H9 (cell line): ENCODE data around the gene MYLK4. TPM values are rescaled to one million over a fixed set of nuclear protein-coding genes. Genes with fewer than 3 reads are reported as not detected.

Experiments used
- DNase-seq: peaks from one replicate; pipeline ENCODE4 v3.0.0-alpha.2; 2017
- H2AFZ ChIP-seq: one replicate; pipeline ENCODE4 v1.6.1; 2013; ENCODE audit warnings: mild to moderate bottlenecking, low read length, control low read depth, moderate library complexity
- H2AK5ac ChIP-seq: 2 replicates; pipeline ENCODE4 v1.6.1; 2013; ENCODE audit warnings: low read length, control low read depth, mixed read lengths; ENCODE audit not compliant: insufficient read length
- H2BK120ac ChIP-seq: one replicate; pipeline ENCODE4 v1.6.1; 2013; ENCODE audit warnings: low read depth, mild to moderate bottlenecking, low read length, control low read depth, inconsistent platforms; ENCODE audit not compliant: poor library complexity, severe bottlenecking
- H2BK12ac ChIP-seq: 2 replicates; pipeline ENCODE4 v1.6.1; 2013; ENCODE audit warnings: low read length, control low read depth, mixed read lengths, low read depth; ENCODE audit not compliant: insufficient read length
- H2BK15ac ChIP-seq: 2 replicates; pipeline ENCODE4 v1.6.1; 2013; ENCODE audit warnings: low read depth, low read length, control low read depth
- H2BK20ac ChIP-seq: one replicate; pipeline ENCODE4 v1.6.1; 2013; ENCODE audit warnings: low read depth, mild to moderate bottlenecking, low read length, control low read depth, inconsistent platforms; ENCODE audit not compliant: poor library complexity, severe bottlenecking
- H2BK5ac ChIP-seq: 2 replicates; pipeline ENCODE4 v1.6.1; 2013; ENCODE audit warnings: low read length, control low read depth, mixed read lengths; ENCODE audit not compliant: insufficient read length
- H3K14ac ChIP-seq: 2 replicates; pipeline ENCODE4 v1.6.1; 2013; ENCODE audit warnings: low read length, control low read depth; ENCODE audit not compliant: insufficient read depth
- H3K18ac ChIP-seq: 2 replicates; pipeline ENCODE4 v1.6.1; 2013; ENCODE audit warnings: low read depth, mild to moderate bottlenecking, mixed read lengths, low read length, control low read depth; ENCODE audit not compliant: insufficient read length
- H3K23ac ChIP-seq: 2 replicates; pipeline ENCODE4 v1.6.1; 2013; ENCODE audit warnings: low read length, control low read depth, mixed read lengths, low read depth; ENCODE audit not compliant: insufficient read length
- H3K23me2 ChIP-seq: 2 replicates; pipeline ENCODE4 v1.6.1; 2013; ENCODE audit warnings: low read depth, mild to moderate bottlenecking, mixed read lengths, low read length, control low read depth; ENCODE audit not compliant: insufficient read length, poor library complexity, severe bottlenecking
- H3K27ac ChIP-seq: 2 replicates; pipeline ENCODE4 v1.5.1; 2013; ENCODE audit warnings: low read length, control low read depth, mixed read lengths, low read depth; ENCODE audit not compliant: insufficient read length
- H3K27me3 ChIP-seq: 2 replicates; pipeline ENCODE4 v1.6.1; 2013; ENCODE audit warnings: low read length, control low read depth, inconsistent platforms; ENCODE audit not compliant: insufficient read depth
- H3K4ac ChIP-seq: 2 replicates; pipeline ENCODE4 v1.6.1; 2013; ENCODE audit warnings: low read depth, mild to moderate bottlenecking, control low read depth, inconsistent platforms, low read length, moderate library complexity
- H3K4me1 ChIP-seq: 2 replicates; pipeline ENCODE4 v1.6.1; 2013; ENCODE audit warnings: low read length, control low read depth, inconsistent platforms; ENCODE audit not compliant: insufficient read depth
- H3K4me2 ChIP-seq: 2 replicates; pipeline ENCODE4 v1.6.1; 2013; ENCODE audit warnings: low read length, control low read depth, mixed read lengths; ENCODE audit not compliant: insufficient read length, insufficient read depth
- H3K56ac ChIP-seq: 2 replicates; pipeline ENCODE4 v1.6.1; 2013; ENCODE audit warnings: low read depth, mild to moderate bottlenecking, mixed read lengths, low read length, control low read depth; ENCODE audit not compliant: insufficient read length
- H3K79me1 ChIP-seq: 2 replicates; pipeline ENCODE4 v1.6.1; 2013; ENCODE audit warnings: low read depth, mild to moderate bottlenecking, moderate library complexity, low read length, control low read depth, inconsistent platforms; ENCODE audit not compliant: insufficient read depth, poor library complexity, severe bottlenecking
- H3K79me2 ChIP-seq: 2 replicates; pipeline ENCODE4 v1.6.1; 2013; ENCODE audit warnings: low read length, control low read depth, inconsistent platforms; ENCODE audit not compliant: insufficient read depth
- H3K9ac ChIP-seq: 2 replicates; pipeline ENCODE4 v1.6.1; 2013; ENCODE audit warnings: low read length, control low read depth, mixed read lengths; ENCODE audit not compliant: insufficient read length; ENCODE audit errors: extremely low read depth
- H3K9me3 ChIP-seq: one replicate; pipeline ENCODE4 v1.6.1; 2013; ENCODE audit warnings: low read depth, low read length, inconsistent platforms; ENCODE audit not compliant: control insufficient read depth
- H3T11ph ChIP-seq: one replicate; pipeline ENCODE4 v1.6.1; 2013; ENCODE audit warnings: mild to moderate bottlenecking, low read length, control low read depth, inconsistent platforms
- H4K20me1 ChIP-seq: one replicate; pipeline ENCODE4 v1.6.1; 2013; ENCODE audit not compliant: control insufficient read depth, insufficient read length, insufficient read depth
- H4K5ac ChIP-seq: 2 replicates; pipeline ENCODE4 v1.6.1; 2013; ENCODE audit warnings: low read depth, mild to moderate bottlenecking, mixed read lengths, low read length, control low read depth; ENCODE audit not compliant: insufficient read length
- H4K8ac ChIP-seq: replicated peaks from 2 replicates; pipeline ENCODE4 v1.6.1; 2013; ENCODE audit warnings: low read length, control low read depth, mixed read lengths, low read depth; ENCODE audit not compliant: insufficient read length
- H4K91ac ChIP-seq: 2 replicates; pipeline ENCODE4 v1.6.1; 2013; ENCODE audit warnings: low read depth, mild to moderate bottlenecking, moderate library complexity, mixed read lengths, low read length, control low read depth; ENCODE audit not compliant: insufficient read length
- H3K27ac Mint-ChIP-seq, 3 experiments: 2 replicates in 2 of 3; 3 replicates in 1 of 3; pipeline ENCODE4 v1.8.0; 2020 to 2021; ENCODE audit warnings: mixed read lengths in 3 of 3, mild to moderate bottlenecking in 1 of 3, moderate library complexity in 1 of 3
- H3K27me3 Mint-ChIP-seq: 2 replicates; pipeline ENCODE4 v1.8.0; 2021; ENCODE audit warnings: low read depth, mild to moderate bottlenecking, moderate library complexity, mixed read lengths
- H3K36me3 Mint-ChIP-seq, 3 experiments: 2 replicates in 2 of 3; 3 replicates in 1 of 3; pipeline ENCODE4 v1.8.0; 2020 to 2021; ENCODE audit warnings: low read depth in 3 of 3, mixed read lengths in 3 of 3; ENCODE audit not compliant: insufficient read depth in 1 of 3
- H3K4me1 Mint-ChIP-seq, 2 experiments: 2 replicates each; pipeline ENCODE4 v1.8.0; 2020; ENCODE audit warnings: mixed read lengths in 2 of 2
- H3K4me3 Mint-ChIP-seq, 2 experiments: 2 replicates in 1 of 2; 3 replicates in 1 of 2; pipeline ENCODE4 v1.8.0; 2020 to 2021; ENCODE audit warnings: mild to moderate bottlenecking in 2 of 2, mixed read lengths in 2 of 2, moderate library complexity in 1 of 2
- H3K9me3 Mint-ChIP-seq, 2 experiments: 2 replicates in 1 of 2; 3 replicates in 1 of 2; pipeline ENCODE4 v1.8.0; 2020; ENCODE audit warnings: mild to moderate bottlenecking in 2 of 2, mixed read lengths in 2 of 2, moderate library complexity in 1 of 2
- WGBS: extraction: QIAGEN DNeasy Blood & Tissue Kit; methylation state at CpG from one replicate; pipeline ENCODE4 v1.1.7; 2013; ENCODE audit warnings: missing lambda C conversion rate, low lambda C conversion rate, mixed read lengths; ENCODE audit not compliant: insufficient read length; ENCODE audit errors: extremely low coverage; 5-methylcytosine and 5-hydroxymethylcytosine counted together
- total RNA-seq: library from RNA; stranded (reverse); gene quantifications from 2 replicates; pipeline ENCODE4 v1.2.1, GENCODE V29; 2021
- TF ChIP-seq, protein P1 (sequence below): fragments of 200-600 bp; sonication (generic); conservative IDR thresholded peaks from 3 replicates; pipeline ENCODE4 v1.8.0; 2021; ENCODE audit warnings: antibody characterized with exemption, mild to moderate bottlenecking

Gene MYLK4
- total RNA-seq, 1 experiment from 2014 or later, result 0.28 TPM

DNA sequence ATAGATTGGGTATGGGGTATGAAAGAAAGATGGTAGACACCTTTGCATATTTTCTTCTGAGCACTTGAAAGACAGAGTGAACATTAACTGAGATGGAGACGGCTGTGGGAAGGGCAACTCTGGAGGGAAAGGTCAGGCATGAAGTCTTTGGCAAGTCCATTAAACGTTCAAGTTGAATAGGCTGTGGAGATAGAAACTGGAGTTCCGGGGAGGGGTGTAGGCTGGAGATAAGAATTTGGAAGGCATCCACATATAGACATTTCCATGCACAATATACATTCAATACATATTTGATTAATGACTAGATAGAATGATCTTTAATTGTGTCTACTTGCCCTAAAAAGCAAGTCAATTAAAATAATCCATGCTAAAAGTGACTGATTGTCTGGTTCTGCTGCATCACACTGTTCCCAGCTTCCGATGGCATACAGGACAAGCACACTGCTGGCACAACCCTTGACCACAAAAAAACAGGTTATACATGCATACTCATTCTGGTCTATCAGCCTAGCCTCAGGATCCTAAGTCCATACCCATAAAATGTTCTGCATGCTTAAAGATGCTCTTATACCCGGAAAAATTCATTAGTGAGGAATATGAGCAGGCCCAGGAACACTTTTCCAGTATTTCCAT is 1.9 kb upstream of the MYLK4 start:
- no peak overlapping the region for H3K27ac Mint-ChIP-seq
- no peak overlapping the region for H3K23ac ChIP-seq
- H3T11ph ChIP-seq, result no peak overlapping the region
- no peak overlapping the region for H4K8ac ChIP-seq
- no peaks in the 10 kb centered on the region for H3K36me3 Mint-ChIP-seq
- no peak overlapping the region for H4K91ac ChIP-seq
- H4K20me1 ChIP-seq, result no peaks in the 10 kb centered on the region
- H3K9me3 Mint-ChIP-seq, result no peaks in the 10 kb centered on the region
- H3K4me1 Mint-ChIP-seq, result peaks cover 3 to 4% of the 10 kb centered on the region in 2 experiments
- H3K27me3 ChIP-seq, result no peaks in the 10 kb centered on the region
- no peak overlapping the region for H2BK120ac ChIP-seq
- H3K56ac ChIP-seq, result no peak overlapping the region
- H3K14ac ChIP-seq, result no peak overlapping the region
- no peaks in the 10 kb centered on the region for H3K79me2 ChIP-seq
- no peak overlapping the region for H3K18ac ChIP-seq
- no peak overlapping the region for H3K4me3 Mint-ChIP-seq
- WGBS, result no CpG with 5 or more reads among the region's 5 CpGs
- H4K5ac ChIP-seq, result no peak overlapping the region
- H2BK20ac ChIP-seq, result no peak overlapping the region
- no peaks in the 10 kb centered on the region for H3K79me1 ChIP-seq
- no peak overlapping the region for H3K9ac ChIP-seq
- H2BK5ac ChIP-seq, result no peak overlapping the region
- no peak overlapping the region for H2BK15ac ChIP-seq
- no peaks in the 10 kb centered on the region for H3K4me1 ChIP-seq
- H3K9me3 ChIP-seq, result no peaks in the 10 kb centered on the region
- H3K27me3 Mint-ChIP-seq, result peaks cover 11% of the 10 kb centered on the region
- DNase-seq, result no peak
- no peak overlapping the region for H2AFZ ChIP-seq
- no peak overlapping the region for H3K4me2 ChIP-seq
- TF ChIP-seq, protein P1, sequence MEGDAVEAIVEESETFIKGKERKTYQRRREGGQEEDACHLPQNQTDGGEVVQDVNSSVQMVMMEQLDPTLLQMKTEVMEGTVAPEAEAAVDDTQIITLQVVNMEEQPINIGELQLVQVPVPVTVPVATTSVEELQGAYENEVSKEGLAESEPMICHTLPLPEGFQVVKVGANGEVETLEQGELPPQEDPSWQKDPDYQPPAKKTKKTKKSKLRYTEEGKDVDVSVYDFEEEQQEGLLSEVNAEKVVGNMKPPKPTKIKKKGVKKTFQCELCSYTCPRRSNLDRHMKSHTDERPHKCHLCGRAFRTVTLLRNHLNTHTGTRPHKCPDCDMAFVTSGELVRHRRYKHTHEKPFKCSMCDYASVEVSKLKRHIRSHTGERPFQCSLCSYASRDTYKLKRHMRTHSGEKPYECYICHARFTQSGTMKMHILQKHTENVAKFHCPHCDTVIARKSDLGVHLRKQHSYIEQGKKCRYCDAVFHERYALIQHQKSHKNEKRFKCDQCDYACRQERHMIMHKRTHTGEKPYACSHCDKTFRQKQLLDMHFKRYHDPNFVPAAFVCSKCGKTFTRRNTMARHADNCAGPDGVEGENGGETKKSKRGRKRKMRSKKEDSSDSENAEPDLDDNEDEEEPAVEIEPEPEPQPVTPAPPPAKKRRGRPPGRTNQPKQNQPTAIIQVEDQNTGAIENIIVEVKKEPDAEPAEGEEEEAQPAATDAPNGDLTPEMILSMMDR, result no peak
- no peak overlapping the region for H2AK5ac ChIP-seq
- no peak overlapping the region for H3K27ac ChIP-seq
- H3K4ac ChIP-seq, result no peak overlapping the region
- no peaks in the 10 kb centered on the region for H3K23me2 ChIP-seq
- H2BK12ac ChIP-seq, result no peak overlapping the region
